H1 (cell line): ENCODE results near the gene LRRC25. TPM values are rescaled to one million over a fixed set of nuclear protein-coding genes. Genes with fewer than 3 reads are reported as not detected.

ENCODE experiments used
- CTCF ChIA-PET: fragments of 300-600 bp; sonication (Branson Sonifier 250); formaldehyde crosslinking; loops from one replicate; lab custom pipeline; 2021; ENCODE audit not compliant: partially characterized antibody; lab: Charles Lee
- POLR2A ChIA-PET: fragments of 300-600 bp; sonication (Branson Sonifier 250); formaldehyde crosslinking; loops from one replicate; lab custom pipeline; 2021; ENCODE audit warnings: inconsistent platforms; ENCODE audit not compliant: partially characterized antibody; lab: Charles Lee
- DNase-seq, 2 experiments: peaks; one replicate each; pipeline versions ENCODE4 v3.0.0 to v3.0.0-alpha.2; 2010 to 2022; ENCODE audit warnings: low spot score in 2 of 2, low read depth in 1 of 2, mixed read lengths in 1 of 2
- FAIRE-seq: peaks from 2 replicates; lab custom pipeline; 2011; peaks lifted over from hg19 to GRCh38; lab: Jason Lieb, UNC
- H2AFZ ChIP-seq: 2 replicates; pipeline ENCODE4 v1.8.1; 2012; ENCODE audit warnings: low read length, inconsistent platforms
- H2AK5ac ChIP-seq: 2 replicates; pipeline ENCODE4 v1.6.1; 2013; ENCODE audit warnings: low read depth, low read length
- H2BK120ac ChIP-seq: replicated peaks from 2 replicates; pipeline ENCODE3; 2013; ENCODE audit warnings: low read depth, low read length, inconsistent platforms
- H2BK12ac ChIP-seq: 2 replicates; pipeline ENCODE4 v1.6.1; 2013; ENCODE audit warnings: low read depth, low read length
- H2BK15ac ChIP-seq: 2 replicates; pipeline ENCODE4 v1.6.1; 2013; ENCODE audit warnings: low read length
- H2BK20ac ChIP-seq: 2 replicates; pipeline ENCODE4 v1.6.1; 2013; ENCODE audit warnings: low read length
- H2BK5ac ChIP-seq: 2 replicates; pipeline ENCODE4 v1.6.1; 2013; ENCODE audit warnings: low read depth, low read length
- H3K14ac ChIP-seq: 2 replicates; pipeline ENCODE4 v1.6.1; 2013; ENCODE audit warnings: inconsistent platforms; ENCODE audit not compliant: insufficient read length
- H3K18ac ChIP-seq: 2 replicates; pipeline ENCODE4 v1.6.1; 2013; ENCODE audit warnings: low read length; ENCODE audit errors: extremely low read depth
- H3K23ac ChIP-seq: 2 replicates; pipeline ENCODE4 v1.6.1; 2013; ENCODE audit warnings: inconsistent platforms; ENCODE audit not compliant: insufficient read length
- H3K23me2 ChIP-seq: 2 replicates; pipeline ENCODE4 v1.6.1; 2013; ENCODE audit warnings: low read depth, low read length
- H3K27ac ChIP-seq: 2 replicates; pipeline ENCODE4 v1.6.1; 2011; ENCODE audit warnings: low read depth, low read length, inconsistent platforms
- H3K27me3 ChIP-seq, 4 experiments: replicated peaks in 1 of 4; 1 replicate in 1 of 4; 2 replicates in 3 of 4; pipeline versions ENCODE4 v1.6.1 to v1.8.1; 2011 to 2013; ENCODE audit warnings: low read length in 3 of 4, mild to moderate bottlenecking in 3 of 4, inconsistent platforms in 2 of 4, mixed read lengths in 2 of 4, moderate library complexity in 1 of 4; ENCODE audit not compliant: control insufficient read depth in 3 of 4, insufficient read depth in 3 of 4; ENCODE audit errors: extremely low read depth in 1 of 4
- H3K36me3 ChIP-seq, 4 experiments: 2 replicates each; pipeline versions ENCODE4 v1.6.1 to v1.8.1; 2011 to 2013; ENCODE audit warnings: mild to moderate bottlenecking in 4 of 4, low read length in 3 of 4, moderate library complexity in 2 of 4, control low read depth in 1 of 4, inconsistent platforms in 1 of 4; ENCODE audit not compliant: insufficient read depth in 4 of 4, control insufficient read depth in 2 of 4
- H3K4ac ChIP-seq: replicated peaks from 2 replicates; pipeline ENCODE3; 2013; ENCODE audit warnings: low read length, low read depth, mixed read lengths, inconsistent platforms; ENCODE audit not compliant: insufficient read length
- H3K4me1 ChIP-seq, 4 experiments: replicated peaks in 1 of 4; 1 replicate in 1 of 4; 2 replicates in 3 of 4; pipeline versions ENCODE4 v1.6.1 to v1.8.1; 2011 to 2013; ENCODE audit warnings: low read length in 3 of 4, inconsistent platforms in 2 of 4, mixed read lengths in 1 of 4; ENCODE audit not compliant: insufficient read depth in 4 of 4, control insufficient read depth in 3 of 4
- H3K4me2 ChIP-seq, 2 experiments: 2 replicates each; pipeline versions ENCODE4 v1.6.1 to v1.8.1; 2011 to 2013; ENCODE audit warnings: low read depth in 2 of 2, low read length in 2 of 2, control low read depth in 1 of 2, inconsistent platforms in 1 of 2, mild to moderate bottlenecking in 1 of 2; ENCODE audit not compliant: insufficient read depth in 1 of 2
- H3K4me3 ChIP-seq, 4 experiments: fragments of 200-600, 300-600 bp in 1 of 4; sonication (generic), shearing (Covaris generic), sonication (Bioruptor Twin) in 1 of 4; 2 replicates each; pipeline versions ENCODE4 v1.5.1 to v1.8.1; 2011 to 2016; ENCODE audit warnings: low read length in 4 of 4, low read depth in 3 of 4, control low read depth in 2 of 4, inconsistent platforms in 2 of 4, mild to moderate bottlenecking in 2 of 4, mixed read lengths in 1 of 4, moderate library complexity in 1 of 4; ENCODE audit not compliant: insufficient read depth in 2 of 4; ENCODE audit errors: extremely low read depth in 1 of 4
- H3K56ac ChIP-seq: replicated peaks from 2 replicates; pipeline ENCODE3; 2013; ENCODE audit warnings: low read depth, mild to moderate bottlenecking, mixed read lengths, low read length, inconsistent platforms; ENCODE audit not compliant: insufficient read length
- H3K79me1 ChIP-seq: 2 replicates; pipeline ENCODE4 v1.6.1; 2013; ENCODE audit warnings: low read depth, low read length, control low read depth
- H3K79me2 ChIP-seq, 2 experiments: 2 replicates each; pipeline versions ENCODE4 v1.6.1 to v1.8.1; 2012 to 2013; ENCODE audit warnings: low read length in 2 of 2, mild to moderate bottlenecking in 2 of 2, inconsistent platforms in 1 of 2; ENCODE audit not compliant: insufficient read depth in 2 of 2, control insufficient read depth in 1 of 2
- H3K9ac ChIP-seq, 4 experiments: replicated peaks in 1 of 4; 1 replicate in 1 of 4; 2 replicates in 3 of 4; pipeline versions ENCODE4 v1.6.1 to v1.8.1; 2011 to 2013; ENCODE audit warnings: low read depth in 3 of 4, low read length in 3 of 4, control low read depth in 2 of 4, mild to moderate bottlenecking in 2 of 4, moderate library complexity in 2 of 4, inconsistent platforms in 1 of 4; ENCODE audit errors: extremely low read depth in 1 of 4
- H3K9me3 ChIP-seq, 2 experiments: 2 replicates each; pipeline versions ENCODE4 v1.6.1 to v1.8.1; 2012 to 2013; ENCODE audit warnings: mild to moderate bottlenecking in 2 of 2, moderate library complexity in 2 of 2, control low read depth in 1 of 2, inconsistent platforms in 1 of 2, low read depth in 1 of 2, low read length in 1 of 2, mixed read lengths in 1 of 2; ENCODE audit not compliant: insufficient read depth in 2 of 2
- H4K20me1 ChIP-seq, 2 experiments: replicated peaks in 1 of 2; 2 replicates each; pipeline versions ENCODE3 to v1.8.1; 2011 to 2013; ENCODE audit warnings: inconsistent platforms in 2 of 2, low read length in 2 of 2, mild to moderate bottlenecking in 1 of 2; ENCODE audit not compliant: insufficient read depth in 2 of 2, control insufficient read depth in 1 of 2
- H4K5ac ChIP-seq: 2 replicates; pipeline ENCODE4 v1.6.1; 2013; ENCODE audit warnings: low read length, low read depth, mixed read lengths, inconsistent platforms; ENCODE audit not compliant: insufficient read length
- H4K8ac ChIP-seq: 2 replicates; pipeline ENCODE4 v1.8.0; 2013; ENCODE audit warnings: mild to moderate bottlenecking, moderate library complexity, low read length, inconsistent platforms; ENCODE audit not compliant: insufficient read depth; ENCODE audit errors: extremely low read depth
- H4K91ac ChIP-seq: replicated peaks from 2 replicates; pipeline ENCODE3; 2013; ENCODE audit warnings: low read length, mixed read lengths, inconsistent platforms; ENCODE audit not compliant: insufficient read length
- E2F6 ChIP-seq: IDR thresholded peaks from 2 replicates; pipeline ENCODE4 v1.6.1; 2012; ENCODE audit warnings: inconsistent platforms
- HDAC2 ChIP-seq, 2 experiments: fragments of 300-600 bp in 1 of 2; sonication (generic) in 1 of 2; IDR thresholded peaks; 2 replicates each; pipeline ENCODE4 v1.6.1; 2011 to 2012; ENCODE audit warnings: low read depth in 2 of 2, low read length in 2 of 2, mild to moderate bottlenecking in 2 of 2, moderate library complexity in 2 of 2, borderline replicate concordance in 1 of 2, inconsistent platforms in 1 of 2
- NANOG ChIP-seq: IDR thresholded peaks from 2 replicates; pipeline ENCODE4 v1.6.1; 2011; ENCODE audit warnings: low read length, low read depth, mild to moderate bottlenecking, inconsistent platforms; ENCODE audit not compliant: insufficient read depth, poor library complexity, severe bottlenecking
- NRF1 ChIP-seq: IDR thresholded peaks from 2 replicates; pipeline ENCODE4 v1.6.1; 2011; ENCODE audit warnings: mild to moderate bottlenecking, low read depth, low read length, improper control_type of control experiment
- WGBS, 2 experiments: shearing (Covaris generic) in 1 of 2; methylation state at CpG; one replicate each; pipeline versions ENCODE4 v1.1.6 to v1.1.7; 2013 to 2015; ENCODE audit warnings: low lambda C conversion rate in 2 of 2, mixed read lengths in 2 of 2, inconsistent platforms in 1 of 2, low coverage in 1 of 2, missing lambda C conversion rate in 1 of 2; ENCODE audit not compliant: insufficient replicate concordance in 2 of 2, insufficient coverage in 1 of 2, insufficient read length in 1 of 2; ENCODE audit errors: extremely low coverage in 1 of 2, missing lambda C conversion rate in 1 of 2; 5-methylcytosine and 5-hydroxymethylcytosine counted together
- polyA plus RNA-seq, 7 experiments: library from polyadenylated mRNA; depleted of rRNA in 3 of 7; stranded (reverse) in 5 of 7; unstranded in 2 of 7; fragments of >200 nt in 5 of 7; fragments of 200-250 nt in 2 of 7; gene quantifications; 1 replicate in 5 of 7; 2 replicates in 1 of 7; 4 replicates in 1 of 7; pipeline versions ENCODE4 v1.2.1 to v1.2.3, GENCODE V29; 2011 to 2013; ENCODE audit warnings: missing spikeins in 2 of 7, mixed read lengths in 2 of 7
- total RNA-seq: library from RNA; stranded (reverse); fragmentation: NEBNext Ultra II Directional; extraction: Animal tissue kit (Norgen Biotek cat#: 25700); gene quantifications from 2 replicates; pipeline ENCODE4 v1.2.1, GENCODE V29; 2021

LRRC25 gene
- total and polyA plus RNA-seq, 2 of the 8 experiments (the other 6 are each of a cell fraction or from before 2014, with no cell fraction given) = 0.20 to 0.41 TPM

GRCh38 chr19:18344582-18344950, 52.9 kb downstream of the LRRC25 start:
- Histone ChIP-seq H2AK5ac (no peak overlapping the region), H3K23me2 (peaks cover 11% of the 10 kb centered on the region), H2AFZ (no peak overlapping the region), H3K79me1 (no peaks in the 10 kb centered on the region), H3K14ac (no peak overlapping the region), H3K36me3 (no peaks in the 10 kb centered on the region), H4K5ac (no peak overlapping the region), H3K4me3 (no peak overlapping the region), H3K18ac (no peak overlapping the region), H3K9ac (no peak overlapping the region), H3K27me3 (0 out of 7 replicates have a peak, but pooled peaks cover 0 to 2% (median 0%) of the 10 kb centered on the region in 4 experiments), H2BK15ac (no peak overlapping the region), H2BK20ac (no peak overlapping the region), H3K23ac (no peak overlapping the region), H3K27ac (no peak overlapping the region), H3K56ac (no peak overlapping the region), H4K20me1 (no peaks in the 10 kb centered on the region), H3K79me2 (peaks cover 0 to 4% of the 10 kb centered on the region in 2 experiments; a peak in 1 of 4 replicates), H2BK120ac (no peak overlapping the region), H4K8ac (no peak overlapping the region), H3K4ac (no peak overlapping the region), H2BK5ac (no peak overlapping the region), H3K4me2 (no peak overlapping the region; a peak in 1 of 4 replicates), H2BK12ac (no peak overlapping the region; the same call in 1 of the 2 replicates), H4K91ac (no peak overlapping the region), H3K4me1 (peaks cover 0 to 14% (median 8%) of the 10 kb centered on the region in 4 experiments; a peak in 5 of 7 replicates), H3K9me3 (no peaks in the 10 kb centered on the region)
- FAIRE-seq (no peak), DNase-seq (no peak)
- WGBS, 2 experiments = 67% methylated on average over 12 of the region's 13 CpGs; no CpG with 5 or more reads in 1 of the 2 experiments
- CTCF ChIA-PET = interaction anchor here (1.1 to 5.1 kb wide), 5 partner anchors 17 to 67 kb away, joined by 3 to 47 read pairs (median 4); no protein-coding TSS in a partner anchor
- TF ChIP-seq HDAC2 (IDR thresholded peaks at IDR 0.05; ENCODE audit: borderline replicate concordance in 1 of 2, low read depth in 2 of 2, low read length in 2 of 2) (no peak), NANOG (no peak), NRF1 (no peak), E2F6 (no peak)
- POLR2A ChIA-PET = interaction anchor here (20.2 kb wide), 1 partner anchor 66 kb away, joined by 224 read pairs; the partner anchor contains the start of genes IQCN and JUND
